Smooth muscle cell (in vitro differentiated cells): Measurements from ENCODE around the gene PI16. TPM values are rescaled to one million over a fixed set of nuclear protein-coding genes. Genes with fewer than 3 reads are reported as not detected.
A peak's percentile ranks its signal among the peaks of the same experiment; 100 is the strongest.

ENCODE experiments used
- DNase-seq: peaks from one replicate; lab custom pipeline; 2025; ENCODE audit not compliant: unreplicated experiment; lab: John Stamatoyannopoulos, UW
- H2AFZ ChIP-seq: fragments of 200-600 bp; sonication (generic); 2 replicates; pipeline ENCODE4 v1.6.0; 2016; ENCODE audit warnings: antibody characterized with exemption, low read depth, mild to moderate bottlenecking
- H3F3A ChIP-seq: fragments of 200-600 bp; sonication (generic); 2 replicates; pipeline ENCODE4 v1.6.0; 2017; ENCODE audit warnings: antibody characterized with exemption, low read depth
- H3K27ac ChIP-seq: fragments of 200-600 bp; sonication (generic); 2 replicates; pipeline ENCODE4 v1.5.1; 2016; ENCODE audit warnings: low read depth, mild to moderate bottlenecking
- H3K27me3 ChIP-seq: fragments of 200-600 bp; sonication (generic); 2 replicates; pipeline ENCODE4 v1.6.1; 2016; ENCODE audit warnings: low read depth, mild to moderate bottlenecking
- H3K36me3 ChIP-seq: fragments of 200-600 bp; sonication (generic); 2 replicates; pipeline ENCODE4 v1.5.1; 2016; ENCODE audit warnings: low read depth
- H3K4me1 ChIP-seq: fragments of 200-600 bp; sonication (generic); 2 replicates; pipeline ENCODE4 v1.5.1; 2016; ENCODE audit warnings: low read depth
- H3K4me2 ChIP-seq: fragments of 200-600 bp; sonication (generic); 2 replicates; pipeline ENCODE4 v1.6.0; 2016; ENCODE audit warnings: mild to moderate bottlenecking
- H3K4me3 ChIP-seq: fragments of 200-600 bp; sonication (generic); 2 replicates; pipeline ENCODE4 v1.5.1; 2016; ENCODE audit warnings: mild to moderate bottlenecking
- H3K79me2 ChIP-seq: fragments of 200-600 bp; sonication (generic); 2 replicates; pipeline ENCODE4 v1.6.0; 2016; ENCODE audit warnings: low read depth, mild to moderate bottlenecking
- H3K9ac ChIP-seq: fragments of 200-600 bp; sonication (generic); 2 replicates; pipeline ENCODE4 v1.6.0; 2016; ENCODE audit warnings: low read depth
- H3K9me3 ChIP-seq: fragments of 200-600 bp; sonication (generic); replicated peaks from 2 replicates; pipeline ENCODE4 v1.5.1; 2016; ENCODE audit warnings: low read depth
- H4K20me1 ChIP-seq: fragments of 200-600 bp; sonication (generic); 2 replicates; pipeline ENCODE4 v1.6.0; 2016; ENCODE audit warnings: low read depth
- CTCF ChIP-seq: fragments of 200-600 bp; sonication (generic); IDR thresholded peaks from 2 replicates; pipeline ENCODE4 v1.5.1; 2017; ENCODE audit warnings: borderline replicate concordance, mild to moderate bottlenecking, antibody characterized with exemption; ENCODE audit not compliant: insufficient read depth, poor library complexity, severe bottlenecking
- WGBS: methylation state at CpG from one replicate; pipeline ENCODE4 v1.1.7; 2016; ENCODE audit warnings: low lambda C conversion rate; 5-methylcytosine and 5-hydroxymethylcytosine counted together
- polyA plus RNA-seq: library from polyadenylated mRNA; unstranded; fragments of >200 nt; fragmentation: Nextera tagmentation; extraction: Ambion mirVana; gene quantifications from 2 replicates; pipeline ENCODE4 v1.2.1, GENCODE V29; 2016
- total RNA-seq: library from RNA; depleted of rRNA; stranded (reverse); fragments of >200 nt; gene quantifications from 2 replicates; pipeline ENCODE4 v1.2.3, GENCODE V29; 2014

Gene PI16, protein sequence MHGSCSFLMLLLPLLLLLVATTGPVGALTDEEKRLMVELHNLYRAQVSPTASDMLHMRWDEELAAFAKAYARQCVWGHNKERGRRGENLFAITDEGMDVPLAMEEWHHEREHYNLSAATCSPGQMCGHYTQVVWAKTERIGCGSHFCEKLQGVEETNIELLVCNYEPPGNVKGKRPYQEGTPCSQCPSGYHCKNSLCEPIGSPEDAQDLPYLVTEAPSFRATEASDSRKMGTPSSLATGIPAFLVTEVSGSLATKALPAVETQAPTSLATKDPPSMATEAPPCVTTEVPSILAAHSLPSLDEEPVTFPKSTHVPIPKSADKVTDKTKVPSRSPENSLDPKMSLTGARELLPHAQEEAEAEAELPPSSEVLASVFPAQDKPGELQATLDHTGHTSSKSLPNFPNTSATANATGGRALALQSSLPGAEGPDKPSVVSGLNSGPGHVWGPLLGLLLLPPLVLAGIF
- total RNA-seq (1.2 and 4.1 TPM in 2 replicates), polyA plus RNA-seq (7.2 and 9.6 TPM in 2 replicates)

- Histone ChIP-seq H3K36me3 (no peaks in the 10 kb centered on the region), H4K20me1 (no peaks in the 10 kb centered on the region), H2AFZ (no peak within 1 kb of the TSS), H3K27me3 (no peaks in the 10 kb centered on the region), H3K4me1 (peaks cover 3% of the 10 kb centered on the region), H3K9ac (no peak within 1 kb of the TSS), H3K9me3 (no peaks in the 10 kb centered on the region), H3K27ac (no peak within 1 kb of the TSS), H3K79me2 (no peaks in the 10 kb centered on the region), H3F3A (no peaks in the 10 kb centered on the region), H3K4me3 (no peak within 1 kb of the TSS), H3K4me2 (peak within 1 kb of the TSS; percentile 14)
- TF ChIP-seq CTCF, result no peak
- 84% methylated on average over 12 of the region's 14 CpGs for WGBS
- DNase-seq, result no peak
Measured at GRCh38 chr6:36954262-36954931, at the start of gene PI16. TSS of gene PI16 (plus strand) at chr6:36954738. CDS start at chr6:36954761, 23 bp downstream.

GRCh38 chr6:36904851-36905393, 49.6 kb upstream of the PI16 start:
- no peak for DNase-seq
- no peak overlapping the region for H3K4me3 ChIP-seq
- H3K9me3 ChIP-seq, result no peaks in the 10 kb centered on the region
- no peak overlapping the region for H3K27ac ChIP-seq
- H4K20me1 ChIP-seq, result peaks cover 15% of the 10 kb centered on the region
- H3K9ac ChIP-seq, result no peak overlapping the region
- H2AFZ ChIP-seq, result no peak overlapping the region
- H3K79me2 ChIP-seq, result peaks cover 8% of the 10 kb centered on the region
- H3K4me2 ChIP-seq, result no peak overlapping the region
- H3K27me3 ChIP-seq, result no peaks in the 10 kb centered on the region
- peaks cover 15% of the 10 kb centered on the region for H3K4me1 ChIP-seq
- TF ChIP-seq CTCF, result no peak
- H3F3A ChIP-seq, result peaks cover 4% of the 10 kb centered on the region
- H3K36me3 ChIP-seq, result peaks cover 14% of the 10 kb centered on the region
- 91% methylated on average over 5 of the region's 5 CpGs for WGBS

GRCh38 chr6:36906539-36907325, 47.8 kb upstream of the PI16 start:
- Histone ChIP-seq H3K9ac (no peak overlapping the region), H3K79me2 (peaks cover 8% of the 10 kb centered on the region), H2AFZ (no peak overlapping the region), H4K20me1 (peaks cover 19% of the 10 kb centered on the region), H3K27ac (peak overlapping the region; percentile 69), H3K4me2 (no peak overlapping the region), H3K4me1 (peaks cover 15% of the 10 kb centered on the region), H3F3A (peaks cover 14% of the 10 kb centered on the region), H3K27me3 (no peaks in the 10 kb centered on the region), H3K4me3 (no peak overlapping the region), H3K36me3 (peaks cover 14% of the 10 kb centered on the region), H3K9me3 (no peaks in the 10 kb centered on the region)
- WGBS, result 100% methylated on average over 2 of the region's 2 CpGs
- DNase-seq, result no peak
- no peak for TF ChIP-seq CTCF
